ENCODE data around the gene FAAP100.

DNA sequence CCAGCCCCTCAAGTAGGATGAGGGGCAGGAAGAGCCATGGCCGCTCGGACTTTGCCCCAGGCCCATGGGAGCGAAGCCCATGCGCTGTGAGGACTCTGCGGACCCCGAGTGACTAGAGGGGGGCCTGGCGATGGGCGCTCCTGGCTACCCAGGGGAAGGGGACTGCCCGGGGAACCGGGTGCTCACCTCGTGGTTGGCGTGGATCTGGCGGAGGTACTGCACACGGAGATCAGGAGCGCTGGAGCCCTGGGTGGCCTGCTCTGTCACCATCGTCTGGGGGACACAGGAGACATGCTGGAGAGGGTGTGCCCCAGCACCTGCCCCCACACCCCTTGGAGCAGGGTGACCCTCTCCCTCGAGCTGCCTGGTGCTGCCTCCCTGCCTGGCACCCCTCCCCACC lies 11.0 kb downstream of the FAAP100 start:
- TF ChIP-seq, protein P1, sequence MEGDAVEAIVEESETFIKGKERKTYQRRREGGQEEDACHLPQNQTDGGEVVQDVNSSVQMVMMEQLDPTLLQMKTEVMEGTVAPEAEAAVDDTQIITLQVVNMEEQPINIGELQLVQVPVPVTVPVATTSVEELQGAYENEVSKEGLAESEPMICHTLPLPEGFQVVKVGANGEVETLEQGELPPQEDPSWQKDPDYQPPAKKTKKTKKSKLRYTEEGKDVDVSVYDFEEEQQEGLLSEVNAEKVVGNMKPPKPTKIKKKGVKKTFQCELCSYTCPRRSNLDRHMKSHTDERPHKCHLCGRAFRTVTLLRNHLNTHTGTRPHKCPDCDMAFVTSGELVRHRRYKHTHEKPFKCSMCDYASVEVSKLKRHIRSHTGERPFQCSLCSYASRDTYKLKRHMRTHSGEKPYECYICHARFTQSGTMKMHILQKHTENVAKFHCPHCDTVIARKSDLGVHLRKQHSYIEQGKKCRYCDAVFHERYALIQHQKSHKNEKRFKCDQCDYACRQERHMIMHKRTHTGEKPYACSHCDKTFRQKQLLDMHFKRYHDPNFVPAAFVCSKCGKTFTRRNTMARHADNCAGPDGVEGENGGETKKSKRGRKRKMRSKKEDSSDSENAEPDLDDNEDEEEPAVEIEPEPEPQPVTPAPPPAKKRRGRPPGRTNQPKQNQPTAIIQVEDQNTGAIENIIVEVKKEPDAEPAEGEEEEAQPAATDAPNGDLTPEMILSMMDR (IDR thresholded peaks at IDR 0.05) = no peak
- no peak for TF ChIP-seq POLR2A (IDR thresholded peaks at IDR 0.05)

All from uterus (tissue), 2 donors.